ENCODE measurements around the gene COG6.

Gene COG6

GRCh38 chr13:39773833-39774232 is 118.4 kb downstream of the COG6 start:
- DNase-seq, result no peak

- no peak for DNase-seq
These were observed 121.0 kb downstream of the COG6 start for GRCh38 chr13:39776439-39776838.

DNA sequence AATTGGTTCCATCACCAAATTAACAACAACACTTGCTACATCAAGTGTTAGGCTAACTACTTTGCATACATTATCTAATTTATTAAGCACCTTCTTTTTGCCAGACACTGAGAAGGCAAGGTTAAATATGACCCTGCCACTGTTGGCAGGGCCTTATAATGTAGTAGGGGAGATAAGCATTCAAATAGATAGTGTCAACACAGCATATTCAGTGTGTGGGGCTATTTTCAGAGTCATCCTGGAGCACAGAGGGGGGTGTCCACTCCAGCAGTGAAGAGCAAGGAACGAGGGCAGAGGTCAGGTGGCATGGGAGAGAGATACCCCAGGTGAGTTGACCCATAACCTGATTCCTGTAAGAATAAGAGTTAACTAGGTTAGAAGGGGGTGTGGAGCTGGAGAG is 121.6 kb downstream of the COG6 start:
- no peak for DNase-seq

DNA sequence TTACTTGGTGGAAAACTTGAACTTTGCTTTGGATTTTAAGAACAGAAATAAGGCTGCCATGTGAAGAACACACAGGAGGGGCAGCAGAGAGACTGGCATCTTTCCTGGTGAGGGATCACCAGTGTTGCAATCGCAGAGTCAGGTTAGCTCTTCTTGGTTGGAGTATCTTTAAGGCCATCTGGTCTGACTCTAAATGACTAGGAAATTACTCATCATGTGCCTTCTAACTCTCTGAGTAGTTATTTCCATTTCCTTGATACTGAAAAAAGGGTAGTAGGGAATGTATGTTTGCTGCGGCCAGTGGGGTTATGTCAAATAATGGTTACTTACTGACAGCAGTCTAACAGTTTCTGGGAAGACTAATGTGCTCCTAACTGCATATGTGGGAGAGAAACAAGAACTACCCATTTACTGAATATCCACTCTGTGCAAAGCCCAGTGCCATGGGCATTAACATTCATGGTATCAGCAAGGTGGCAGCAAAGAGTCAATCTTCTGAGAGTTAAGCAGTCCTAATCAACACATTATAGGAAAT is 122.1 kb downstream of the COG6 start:
- DNase-seq, result no peak

- DNase-seq, result no peak
These were observed 124.1 kb downstream of the COG6 start for GRCh38 chr13:39779337-39780265.

- no peak for DNase-seq
These were observed 125.2 kb downstream of the COG6 start for GRCh38 chr13:39780711-39781110.

DNA sequence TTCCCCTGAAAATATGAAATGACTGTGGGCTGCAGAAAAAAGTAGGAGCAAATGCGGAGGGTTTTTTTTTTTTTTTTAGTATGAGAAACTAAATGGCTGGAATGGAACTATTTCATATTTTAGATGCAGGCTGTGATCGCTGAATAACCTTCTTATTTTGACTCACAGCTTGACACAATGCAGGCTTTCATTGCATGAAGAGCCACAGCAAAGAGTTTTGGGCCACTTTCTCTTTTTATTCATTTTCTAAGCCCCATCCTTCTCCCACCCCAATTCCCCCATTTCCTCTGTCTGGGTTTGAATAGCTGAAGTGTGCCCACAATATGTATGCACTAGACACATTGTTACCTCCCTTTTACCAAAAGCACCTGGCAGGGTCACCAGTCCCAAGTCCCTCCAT is 125.9 kb downstream of the COG6 start:
- no peak for DNase-seq

GRCh38 chr13:39783051-39783450 is 127.6 kb downstream of the COG6 start:
- DNase-seq, result peak in 1 of 2 donors; percentile 6

GRCh38 chr13:39784347-39784746 is 128.9 kb downstream of the COG6 start:
- no peak for DNase-seq

DNA sequence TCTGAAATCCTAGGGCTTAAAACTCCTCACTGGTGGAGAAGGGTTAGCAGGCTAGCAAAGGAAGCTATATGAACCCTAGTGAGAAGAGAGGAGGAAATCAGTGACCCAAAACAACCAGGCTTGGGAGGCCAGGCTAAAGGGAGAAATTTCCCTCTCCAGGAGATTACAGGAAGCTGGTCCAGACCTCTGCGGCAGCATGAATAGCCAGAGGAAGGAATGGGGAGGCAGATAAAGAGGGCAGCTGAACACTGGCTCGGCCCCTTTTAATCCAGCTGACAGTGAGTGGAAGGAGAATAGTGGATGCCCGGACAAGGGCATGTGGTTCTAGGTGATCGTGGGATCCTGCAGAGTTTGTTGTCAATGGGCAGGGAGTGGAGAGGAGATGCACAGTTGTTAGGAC is 130.6 kb downstream of the COG6 start:
- no peak for DNase-seq

- DNase-seq, result no peak
These were observed 131.6 kb downstream of the COG6 start for GRCh38 chr13:39787086-39787487.

DNA sequence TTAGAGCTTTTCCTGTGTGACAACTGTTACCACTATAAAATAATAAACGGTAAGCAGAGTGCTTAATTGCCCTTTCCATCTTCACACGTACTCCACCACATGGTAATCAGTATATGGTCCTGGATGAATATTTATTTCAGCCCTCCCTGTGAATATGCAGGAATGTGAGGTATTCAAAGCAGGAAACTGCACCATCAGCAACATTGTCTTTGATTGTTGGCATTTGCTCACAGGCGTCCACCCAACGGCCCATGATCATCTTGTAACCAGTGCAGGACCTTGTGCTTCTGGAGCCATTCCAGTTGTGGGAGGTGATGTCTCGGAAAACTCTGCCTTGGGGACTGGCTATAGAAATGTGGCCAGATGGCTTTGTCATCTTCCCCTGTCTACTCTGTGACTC is 132.6 kb downstream of the COG6 start:
- no peak for DNase-seq

GRCh38 chr13:39789451-39789850 is 134.0 kb downstream of the COG6 start:
- DNase-seq, result no peak

Measured in inflammatory macrophage treated with lipopolysaccharide for 1 hour (primary cell).